Activated naive CD4-positive, alpha-beta T cell treated with anti-CD3 and anti-CD28 coated beads, Interleukin-2, amount 50 U/mL, for 72 hours (primary cell): ENCODE data around the gene CCDC40. TPM values are rescaled to one million over a fixed set of nuclear protein-coding genes. Genes with fewer than 3 reads are reported as not detected.

Experiments
- ATAC-seq, 2 donors: fragments of 150-1000 bp; cut with Tn5 transposase; 2 replicates each; pipeline ENCODE4 v1.10.0; 2021; ENCODE audit warnings: mild to moderate bottlenecking in 2 of 2, moderate library complexity in 2 of 2
- DNase-seq, 2 donors: peaks; one replicate each; pipeline ENCODE4 v3.0.0; 2021 to 2022; ENCODE audit warnings: low spot score in 2 of 2
- H3K27ac Mint-ChIP-seq, 2 donors: one replicate each; pipeline ENCODE4 v1.8.0; 2022; ENCODE audit warnings: mild to moderate bottlenecking in 2 of 2, mixed read lengths in 2 of 2
- H3K36me3 Mint-ChIP-seq, 2 donors: one replicate each; pipeline ENCODE4 v1.8.0; 2022; ENCODE audit warnings: mixed read lengths in 2 of 2
- H3K9me3 Mint-ChIP-seq, 2 donors: one replicate each; pipeline ENCODE4 v1.8.0; 2022; ENCODE audit warnings: mixed read lengths in 2 of 2
- total RNA-seq, 2 donors: library from RNA; stranded (reverse); gene quantifications; one replicate each; pipeline ENCODE4 v1.2.3, GENCODE V29; 2022

Gene CCDC40
- total RNA-seq, 2 donors from 2014 or later = 0.45 to 0.50 TPM

- Mint-ChIP-seq H3K9me3 (no peaks in the 10 kb centered on the region), H3K27ac (no peak overlapping the region), H3K36me3 (no peaks in the 10 kb centered on the region)
- ATAC-seq = no peak
- no peak for DNase-seq
Measured at GRCh38 chr17:80009391-80010282, 26.8 kb upstream of the CCDC40 start.

- Mint-ChIP-seq H3K36me3 (no peaks in the 10 kb centered on the region), H3K9me3 (no peaks in the 10 kb centered on the region), H3K27ac (no peak overlapping the region)
- ATAC-seq (no peak), DNase-seq (no peak)
Measured at GRCh38 chr17:80010283-80010858, 26.1 kb upstream of the CCDC40 start.

GRCh38 chr17:80011989-80012555 is 24.4 kb upstream of the CCDC40 start:
- Mint-ChIP-seq H3K27ac (no peak overlapping the region), H3K36me3 (no peaks in the 10 kb centered on the region), H3K9me3 (no peaks in the 10 kb centered on the region)
- ATAC-seq (no peak), DNase-seq (no peak)

GRCh38 chr17:80012765-80013741 is 23.4 kb upstream of the CCDC40 start:
- Mint-ChIP-seq H3K9me3 (no peaks in the 10 kb centered on the region), H3K36me3 (no peaks in the 10 kb centered on the region), H3K27ac (no peak overlapping the region)
- no peak for ATAC-seq
- DNase-seq = no peak

- Mint-ChIP-seq H3K9me3 (no peaks in the 10 kb centered on the region), H3K36me3 (no peaks in the 10 kb centered on the region), H3K27ac (peak overlapping the region in 1 of 2 donors; percentile 15)
- DNase-seq (no peak), ATAC-seq (no peak)
Measured at GRCh38 chr17:80017226-80018010, 19.0 kb upstream of the CCDC40 start.

GRCh38 chr17:80018917-80019651 is 17.4 kb upstream of the CCDC40 start:
- no peak for DNase-seq
- no peak overlapping the region for H3K27ac Mint-ChIP-seq
- no peaks in the 10 kb centered on the region for H3K36me3 Mint-ChIP-seq
- no peak for ATAC-seq
- no peaks in the 10 kb centered on the region for H3K9me3 Mint-ChIP-seq

- ATAC-seq = peak in 1 of 2 donors; percentile 31
- H3K36me3 Mint-ChIP-seq = no peaks in the 10 kb centered on the region
- no peak for DNase-seq
Measured at GRCh38 chr17:80021600-80021999, 14.8 kb upstream of the CCDC40 start.

GRCh38 chr17:80023481-80024205 is 12.8 kb upstream of the CCDC40 start:
- H3K27ac Mint-ChIP-seq = no peak overlapping the region
- DNase-seq (no peak), ATAC-seq (no peak)
- H3K9me3 Mint-ChIP-seq = no peaks in the 10 kb centered on the region
- H3K36me3 Mint-ChIP-seq = no peaks in the 10 kb centered on the region

More at GRCh38 chr17:80021600-80021999, 14.8 kb upstream of the CCDC40 start:
- no peak overlapping the region for H3K27ac Mint-ChIP-seq
- no peaks in the 10 kb centered on the region for H3K9me3 Mint-ChIP-seq

- H3K9me3 Mint-ChIP-seq = no peaks in the 10 kb centered on the region
- no peak for DNase-seq
- no peak overlapping the region for H3K27ac Mint-ChIP-seq
- no peaks in the 10 kb centered on the region for H3K36me3 Mint-ChIP-seq
- peak in 1 of 2 donors; percentile 36 for ATAC-seq
Measured at GRCh38 chr17:80024206-80024972, 12.1 kb upstream of the CCDC40 start.

GRCh38 chr17:80025140-80025539 is 11.3 kb upstream of the CCDC40 start:
- Mint-ChIP-seq H3K27ac (no peak overlapping the region), H3K9me3 (no peaks in the 10 kb centered on the region), H3K36me3 (no peaks in the 10 kb centered on the region)
- ATAC-seq (no peak), DNase-seq (no peak)

- Mint-ChIP-seq H3K9me3 (no peaks in the 10 kb centered on the region), H3K36me3 (no peaks in the 10 kb centered on the region), H3K27ac (no peak overlapping the region)
- no peak for DNase-seq
- ATAC-seq = no peak
Measured at GRCh38 chr17:80025796-80026195, 10.6 kb upstream of the CCDC40 start.

- Mint-ChIP-seq H3K36me3 (no peaks in the 10 kb centered on the region), H3K9me3 (no peaks in the 10 kb centered on the region), H3K27ac (no peak overlapping the region)
- DNase-seq (no peak), ATAC-seq (no peak)
Measured at GRCh38 chr17:80026359-80027042, 9.9 kb upstream of the CCDC40 start.

GRCh38 chr17:80027043-80027435 is 9.4 kb upstream of the CCDC40 start:
- ATAC-seq (no peak), DNase-seq (no peak)
- no peaks in the 10 kb centered on the region for H3K36me3 Mint-ChIP-seq
- H3K9me3 Mint-ChIP-seq = no peaks in the 10 kb centered on the region
- no peak overlapping the region for H3K27ac Mint-ChIP-seq

- ATAC-seq (no peak), DNase-seq (no peak)
- H3K27ac Mint-ChIP-seq = no peak overlapping the region
- H3K9me3 Mint-ChIP-seq = no peaks in the 10 kb centered on the region
- H3K36me3 Mint-ChIP-seq = no peaks in the 10 kb centered on the region
Measured at GRCh38 chr17:80028030-80028429, 8.4 kb upstream of the CCDC40 start.
